ENCODE results near the gene GATAD2A.

DNA sequence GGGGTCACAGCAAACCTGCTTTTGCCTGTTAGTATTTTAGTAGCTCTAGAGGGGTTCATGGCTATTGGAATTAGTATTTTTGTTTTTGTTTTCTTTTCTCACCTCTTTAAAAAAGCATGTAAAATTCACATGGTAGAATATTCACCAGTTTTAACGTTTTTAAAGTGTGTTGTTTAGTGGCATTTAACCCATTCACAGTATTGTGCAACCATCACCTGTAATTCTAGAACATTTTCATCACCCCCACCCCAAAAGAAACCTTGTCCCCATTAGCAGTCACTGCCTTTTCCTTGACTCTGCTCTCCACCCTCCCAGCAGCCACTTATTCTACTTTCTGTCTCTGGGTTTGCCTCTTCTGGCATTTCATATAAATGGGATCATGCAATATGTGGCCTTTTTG lies 39.8 kb downstream of the GATAD2A start:
- TF ChIP-seq, protein P1, sequence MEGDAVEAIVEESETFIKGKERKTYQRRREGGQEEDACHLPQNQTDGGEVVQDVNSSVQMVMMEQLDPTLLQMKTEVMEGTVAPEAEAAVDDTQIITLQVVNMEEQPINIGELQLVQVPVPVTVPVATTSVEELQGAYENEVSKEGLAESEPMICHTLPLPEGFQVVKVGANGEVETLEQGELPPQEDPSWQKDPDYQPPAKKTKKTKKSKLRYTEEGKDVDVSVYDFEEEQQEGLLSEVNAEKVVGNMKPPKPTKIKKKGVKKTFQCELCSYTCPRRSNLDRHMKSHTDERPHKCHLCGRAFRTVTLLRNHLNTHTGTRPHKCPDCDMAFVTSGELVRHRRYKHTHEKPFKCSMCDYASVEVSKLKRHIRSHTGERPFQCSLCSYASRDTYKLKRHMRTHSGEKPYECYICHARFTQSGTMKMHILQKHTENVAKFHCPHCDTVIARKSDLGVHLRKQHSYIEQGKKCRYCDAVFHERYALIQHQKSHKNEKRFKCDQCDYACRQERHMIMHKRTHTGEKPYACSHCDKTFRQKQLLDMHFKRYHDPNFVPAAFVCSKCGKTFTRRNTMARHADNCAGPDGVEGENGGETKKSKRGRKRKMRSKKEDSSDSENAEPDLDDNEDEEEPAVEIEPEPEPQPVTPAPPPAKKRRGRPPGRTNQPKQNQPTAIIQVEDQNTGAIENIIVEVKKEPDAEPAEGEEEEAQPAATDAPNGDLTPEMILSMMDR (IDR thresholded peaks at IDR 0.05; ENCODE audit: low read depth, low read length): no peak
- no peak for TF ChIP-seq EZH2phosphoT487 (IDR thresholded peaks at IDR 0.05; ENCODE audit: low read depth)
